Lower leg skin (tissue), 3 donors: Measurements from ENCODE around the gene SERPINA7.

Source experiments
- POLR2A ChIP-seq, 2 donors: fragments of 450-650 bp; IDR thresholded peaks; one replicate each; pipeline ENCODE4 v1.6.1; 2016 to 2017; ENCODE audit warnings: antibody characterized with exemption in 2 of 2, mild to moderate bottlenecking in 1 of 2, moderate library complexity in 1 of 2
- TF ChIP-seq, protein P1 (sequence below), 3 donors: fragments of 450-650 bp; IDR thresholded peaks; one replicate each; pipeline ENCODE4 v1.5.1; 2016; ENCODE audit warnings: antibody characterized with exemption in 3 of 3, mild to moderate bottlenecking in 3 of 3, moderate library complexity in 2 of 3

DNA sequence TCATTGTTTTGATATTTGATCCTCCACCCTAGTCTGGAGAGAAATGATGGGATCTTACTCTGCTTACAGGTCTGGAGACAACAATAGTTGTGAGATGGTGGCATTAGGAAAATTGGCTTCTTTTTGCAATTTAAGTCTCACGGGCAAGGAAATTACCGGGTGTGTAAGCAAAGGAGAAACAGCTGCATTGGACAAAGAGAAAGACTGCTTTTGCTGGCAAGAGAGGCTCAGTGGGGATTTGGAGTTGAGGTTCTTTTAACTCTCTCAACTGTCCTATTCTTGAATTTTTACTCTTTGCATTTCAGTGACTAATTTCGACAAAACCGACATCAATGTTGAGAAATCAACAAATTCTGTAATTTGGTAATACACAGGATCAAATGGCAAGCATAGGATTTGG lies 2.3 kb upstream of the SERPINA7 start:
- TF ChIP-seq POLR2A (IDR thresholded peaks at IDR 0.05), result no peak
- TF ChIP-seq, protein P1, sequence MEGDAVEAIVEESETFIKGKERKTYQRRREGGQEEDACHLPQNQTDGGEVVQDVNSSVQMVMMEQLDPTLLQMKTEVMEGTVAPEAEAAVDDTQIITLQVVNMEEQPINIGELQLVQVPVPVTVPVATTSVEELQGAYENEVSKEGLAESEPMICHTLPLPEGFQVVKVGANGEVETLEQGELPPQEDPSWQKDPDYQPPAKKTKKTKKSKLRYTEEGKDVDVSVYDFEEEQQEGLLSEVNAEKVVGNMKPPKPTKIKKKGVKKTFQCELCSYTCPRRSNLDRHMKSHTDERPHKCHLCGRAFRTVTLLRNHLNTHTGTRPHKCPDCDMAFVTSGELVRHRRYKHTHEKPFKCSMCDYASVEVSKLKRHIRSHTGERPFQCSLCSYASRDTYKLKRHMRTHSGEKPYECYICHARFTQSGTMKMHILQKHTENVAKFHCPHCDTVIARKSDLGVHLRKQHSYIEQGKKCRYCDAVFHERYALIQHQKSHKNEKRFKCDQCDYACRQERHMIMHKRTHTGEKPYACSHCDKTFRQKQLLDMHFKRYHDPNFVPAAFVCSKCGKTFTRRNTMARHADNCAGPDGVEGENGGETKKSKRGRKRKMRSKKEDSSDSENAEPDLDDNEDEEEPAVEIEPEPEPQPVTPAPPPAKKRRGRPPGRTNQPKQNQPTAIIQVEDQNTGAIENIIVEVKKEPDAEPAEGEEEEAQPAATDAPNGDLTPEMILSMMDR (IDR thresholded peaks at IDR 0.05), result no peak
